Measurements from ENCODE around the gene AUTS2. TPM values are rescaled to one million over a fixed set of nuclear protein-coding genes. Genes with fewer than 3 reads are reported as not detected.
"Not testable (repeated sequence)": the region's sequence is repeated elsewhere in the genome, so short reads cannot be mapped to it uniquely, and the experiment has no call there.

AUTS2 gene
- polyA plus RNA-seq, 10 donors: 54.7 to 101 (median 77.6) TPM

- no peak for DNase-seq
Measured at GRCh38 chr7:70237256-70237655, 639.0 kb downstream of the AUTS2 start.

DNA sequence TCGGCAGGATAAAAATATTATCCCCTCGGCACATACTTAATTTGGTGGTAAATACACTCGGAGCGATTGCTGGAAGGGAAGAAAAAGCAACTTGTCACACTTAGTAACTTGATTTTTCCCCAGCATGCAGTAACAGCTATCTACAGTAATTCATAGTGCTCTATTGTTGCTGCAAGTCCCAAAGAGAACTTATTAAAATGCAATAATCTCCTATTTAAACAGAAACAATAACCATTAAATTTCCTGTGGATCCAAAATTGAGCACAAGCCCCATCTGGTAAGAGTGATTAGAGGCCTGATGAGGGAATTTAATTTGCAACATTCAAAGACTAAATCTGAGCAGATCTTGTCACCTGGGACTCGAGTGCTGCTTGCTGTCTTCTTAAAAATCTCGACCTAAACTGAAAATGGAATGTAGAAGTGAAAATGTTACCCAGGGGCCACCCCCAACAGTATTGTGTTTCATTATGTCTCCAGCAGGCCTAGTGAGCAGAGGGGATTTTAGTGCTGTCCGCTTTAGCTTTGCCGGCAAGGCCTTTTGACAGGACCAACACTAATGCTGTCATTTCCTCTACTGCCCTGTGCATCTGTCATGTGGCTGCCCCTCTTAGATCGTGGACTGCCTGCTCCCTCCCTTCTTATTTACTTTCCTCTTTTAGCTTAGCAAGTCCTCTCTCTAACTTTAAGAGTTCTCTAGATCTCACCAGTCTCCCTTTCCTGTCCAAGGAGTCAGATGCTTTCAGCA, 639.7 kb downstream of the AUTS2 start:
- DNase-seq: peak in 2 of 3 donors; percentile 35 to 62

DNA sequence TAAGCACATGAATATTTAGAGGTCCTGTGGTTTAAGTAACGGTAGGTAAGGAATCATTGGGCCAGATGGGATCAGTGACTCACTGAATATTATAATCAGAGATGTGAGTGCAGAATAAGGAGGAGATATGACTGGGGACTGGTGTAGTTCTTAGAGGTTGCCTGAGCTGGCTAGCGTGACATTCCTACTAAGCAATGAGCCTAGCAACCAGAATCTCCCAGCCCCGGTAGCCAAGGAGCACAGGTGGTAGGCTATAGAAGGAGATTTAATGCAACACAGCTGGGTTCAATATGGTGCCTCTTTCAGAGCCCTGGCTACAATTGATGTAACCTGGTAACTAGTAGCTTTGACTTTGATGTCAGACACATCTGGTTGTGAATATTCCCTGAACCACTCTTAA, 641.6 kb downstream of the AUTS2 start:
- DNase-seq: no peak

GRCh38 chr7:70240873-70241272, 642.6 kb downstream of the AUTS2 start:
- no peak for DNase-seq

- DNase-seq: peak in 1 of 3 donors; percentile 23
Measured at GRCh38 chr7:70241536-70242175, 643.4 kb downstream of the AUTS2 start.

DNA sequence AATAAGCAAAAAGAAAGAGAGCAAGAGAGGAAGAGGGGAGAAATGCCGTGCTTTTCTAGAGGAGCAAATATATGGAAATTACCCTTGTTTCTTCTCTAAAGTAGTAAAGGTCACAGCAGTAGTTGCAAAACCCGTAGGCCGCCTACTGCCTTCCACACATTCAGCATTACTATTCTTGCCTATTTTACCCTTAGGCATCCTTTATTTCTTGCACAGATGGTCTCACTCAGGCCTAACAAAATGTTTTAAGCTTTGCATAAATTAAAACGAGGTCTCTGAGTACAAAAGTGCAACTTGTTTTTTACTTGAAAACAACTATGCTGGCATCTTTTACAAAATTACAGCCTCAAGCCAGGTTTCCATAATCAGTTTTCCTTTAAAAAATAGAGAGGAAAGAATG, 644.6 kb downstream of the AUTS2 start:
- DNase-seq: no peak

DNA sequence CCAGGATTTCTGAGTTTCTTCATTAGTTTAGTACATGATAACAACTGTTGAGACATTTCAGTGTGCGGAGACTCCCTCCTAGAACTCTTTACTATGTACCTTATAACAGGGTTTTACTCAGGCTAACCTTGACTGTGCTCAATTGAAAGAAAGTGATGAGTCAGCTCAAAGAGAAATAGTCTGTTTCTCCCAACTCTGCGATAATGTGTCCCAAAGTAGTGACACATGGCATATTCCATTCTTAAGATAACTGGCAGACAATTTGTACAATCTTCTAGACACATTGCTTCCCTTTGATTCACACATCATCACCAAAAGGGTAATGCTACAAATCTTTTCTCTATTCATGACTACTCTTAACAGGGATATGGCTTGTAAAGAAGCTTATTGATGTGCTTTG, 645.2 kb downstream of the AUTS2 start:
- DNase-seq: no peak

- no peak for DNase-seq
Measured at GRCh38 chr7:70257921-70258320, 659.6 kb downstream of the AUTS2 start.

DNA sequence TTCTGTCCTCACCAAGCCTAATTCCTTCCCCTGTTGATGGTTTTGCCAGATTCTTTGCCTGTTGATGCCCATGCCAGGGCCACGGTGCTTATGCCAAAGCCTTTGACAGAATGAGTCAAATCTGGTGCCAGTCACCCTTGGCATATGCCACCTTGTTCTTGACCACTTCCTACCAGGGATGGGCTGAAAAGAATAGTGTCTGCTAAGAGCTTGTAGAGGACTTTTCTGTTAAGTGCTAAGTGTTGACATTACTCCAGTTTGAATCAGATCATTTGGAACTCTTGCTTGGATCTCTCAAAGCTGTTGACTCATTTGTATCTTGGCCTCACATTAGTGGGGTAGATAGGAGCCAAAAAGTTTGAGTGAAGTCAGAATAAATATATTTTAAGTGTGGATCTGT, 661.2 kb downstream of the AUTS2 start:
- DNase-seq: peak; percentile 56 to 62 (median 61)

DNA sequence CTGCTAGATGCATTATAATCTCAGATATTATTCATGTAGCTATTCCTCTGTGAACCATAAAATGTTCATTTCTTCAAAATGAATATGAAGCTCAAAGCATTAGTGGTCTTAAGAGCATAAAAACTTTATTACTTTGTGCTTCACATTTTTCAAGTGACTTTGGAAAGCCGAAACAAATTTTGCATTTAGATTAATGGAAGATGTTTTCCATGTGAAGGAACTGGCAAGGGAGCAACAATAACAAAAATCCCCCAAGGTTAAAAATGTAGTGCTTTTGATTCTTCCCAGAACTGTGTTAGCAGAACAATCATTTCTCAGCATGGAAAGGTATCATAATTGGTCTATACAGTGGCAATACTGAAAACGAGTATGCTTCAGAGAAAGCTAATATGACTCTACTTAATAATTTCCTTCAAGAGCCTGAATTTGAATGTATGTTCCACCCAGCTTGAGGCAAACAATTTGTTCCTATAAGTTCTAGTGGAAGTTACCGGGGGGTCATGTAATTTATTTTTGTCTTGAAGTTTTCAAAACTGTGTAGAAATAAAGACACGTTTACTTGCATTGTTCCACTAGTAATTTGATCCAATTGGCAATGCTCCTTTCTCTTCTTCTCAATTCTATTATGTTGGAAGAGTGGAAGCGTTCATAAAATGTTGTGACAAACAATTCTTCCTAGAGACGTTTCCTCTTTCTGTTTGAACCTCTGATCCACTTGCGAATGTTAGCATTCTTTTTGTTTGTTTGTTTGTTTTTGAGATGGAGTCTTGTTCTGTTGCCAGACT, 665.4 kb downstream of the AUTS2 start:
- peak in 1 of 3 donors; percentile 36 for DNase-seq

DNA sequence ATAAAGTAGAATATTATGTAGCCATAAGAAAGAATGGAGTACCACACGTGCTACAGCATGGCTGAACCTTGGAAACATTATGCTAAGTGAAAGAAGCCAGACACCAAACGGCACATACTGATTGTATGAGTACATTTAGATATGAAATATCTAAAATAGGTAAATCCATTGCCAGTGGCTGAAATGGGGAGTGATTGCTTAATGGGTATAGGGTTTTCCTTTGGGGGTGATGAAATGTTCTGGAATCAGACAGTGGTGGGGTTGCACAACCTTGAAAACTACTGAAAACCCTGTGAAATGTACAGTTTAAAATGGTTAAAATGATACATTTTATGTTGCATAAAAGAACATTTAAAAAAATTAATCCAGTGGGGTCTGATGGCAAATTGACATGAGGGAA, 667.9 kb downstream of the AUTS2 start:
- DNase-seq: no peak

- no peak for DNase-seq
Measured at GRCh38 chr7:70267381-70268120, 669.3 kb downstream of the AUTS2 start.

- DNase-seq: no peak
Measured at GRCh38 chr7:70268179-70268578, 669.9 kb downstream of the AUTS2 start.

- no peak for DNase-seq
Measured at GRCh38 chr7:70270149-70270548, 671.9 kb downstream of the AUTS2 start.

DNA sequence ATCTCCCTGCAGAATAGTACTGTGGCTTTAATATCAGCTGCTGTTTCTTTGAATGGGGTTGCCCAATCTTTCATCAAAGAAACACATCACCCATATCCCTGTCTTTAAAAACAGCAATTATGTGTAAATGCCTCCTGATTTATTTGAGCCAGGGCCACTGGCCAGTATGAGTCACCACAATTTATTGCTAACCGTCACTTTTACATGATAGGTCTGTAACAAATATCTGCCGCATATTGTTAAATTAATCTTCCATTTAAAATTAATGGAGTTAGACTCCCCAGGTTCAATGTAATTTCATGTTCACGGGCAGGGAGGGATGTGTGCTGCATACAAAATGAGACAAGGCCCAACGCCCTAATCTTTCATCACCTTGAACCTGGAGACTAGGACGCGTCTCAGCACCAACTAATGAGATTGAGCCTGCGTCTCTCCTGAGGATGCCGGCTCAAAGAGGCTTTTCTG, 673.4 kb downstream of the AUTS2 start:
- no peak for DNase-seq

GRCh38 chr7:70275570-70275969, 677.3 kb downstream of the AUTS2 start:
- DNase-seq: not testable (repeated sequence)

DNA sequence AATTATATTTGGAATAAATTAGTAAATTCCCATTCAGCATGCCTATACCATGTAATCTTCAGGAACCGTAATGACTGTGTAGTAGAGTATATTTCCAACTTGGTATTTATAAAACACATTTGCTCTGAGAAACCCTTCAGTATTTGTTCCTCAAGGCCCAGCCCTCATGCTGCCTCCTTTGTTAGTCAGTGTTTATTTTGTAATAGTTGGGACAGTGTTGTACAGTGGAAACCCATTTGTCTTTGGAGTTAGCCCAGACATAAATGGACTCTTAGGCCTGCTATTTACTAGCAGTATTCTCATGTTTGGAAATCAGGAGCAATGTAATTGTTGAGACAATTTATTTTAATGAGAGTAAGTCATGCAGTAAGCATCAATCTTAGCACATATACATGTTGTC, 686.9 kb downstream of the AUTS2 start:
- DNase-seq: no peak

- DNase-seq: no peak
Measured at GRCh38 chr7:70285854-70286253, 687.6 kb downstream of the AUTS2 start.

DNA sequence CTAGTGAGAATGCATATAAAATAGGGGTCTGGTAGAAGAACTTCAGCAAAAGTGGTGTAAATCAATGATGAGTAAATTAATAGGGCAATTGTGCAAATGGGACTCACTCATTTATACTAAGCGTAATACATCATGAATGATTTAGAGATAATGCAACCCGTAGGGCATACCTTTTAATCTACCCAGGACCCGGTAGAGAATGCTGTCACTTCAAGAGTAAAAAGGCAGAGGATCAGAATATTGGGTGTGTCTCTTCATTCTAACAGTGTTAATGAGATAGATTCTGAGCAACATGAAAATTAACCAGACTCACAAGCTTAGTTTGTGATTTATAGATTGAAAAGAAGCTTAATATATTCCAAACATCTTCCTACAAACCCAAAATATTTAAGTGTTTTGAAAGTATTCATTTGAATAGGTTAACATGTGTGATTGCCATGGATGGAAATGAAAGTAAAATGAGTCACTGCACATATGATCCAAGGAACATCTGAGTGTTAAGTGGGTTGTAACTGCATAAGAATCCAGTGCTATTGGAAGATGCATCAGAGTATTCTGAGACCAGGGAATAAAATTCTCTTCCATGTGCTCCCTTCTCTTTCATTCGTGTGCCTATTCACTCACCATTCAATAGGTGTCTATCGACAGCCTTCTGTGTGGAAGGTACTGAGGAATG, 690.6 kb downstream of the AUTS2 start:
- peak; percentile 37 to 52 (median 50) for DNase-seq

- no peak for DNase-seq
Measured at GRCh38 chr7:70292716-70293115, 694.4 kb downstream of the AUTS2 start.

DNA sequence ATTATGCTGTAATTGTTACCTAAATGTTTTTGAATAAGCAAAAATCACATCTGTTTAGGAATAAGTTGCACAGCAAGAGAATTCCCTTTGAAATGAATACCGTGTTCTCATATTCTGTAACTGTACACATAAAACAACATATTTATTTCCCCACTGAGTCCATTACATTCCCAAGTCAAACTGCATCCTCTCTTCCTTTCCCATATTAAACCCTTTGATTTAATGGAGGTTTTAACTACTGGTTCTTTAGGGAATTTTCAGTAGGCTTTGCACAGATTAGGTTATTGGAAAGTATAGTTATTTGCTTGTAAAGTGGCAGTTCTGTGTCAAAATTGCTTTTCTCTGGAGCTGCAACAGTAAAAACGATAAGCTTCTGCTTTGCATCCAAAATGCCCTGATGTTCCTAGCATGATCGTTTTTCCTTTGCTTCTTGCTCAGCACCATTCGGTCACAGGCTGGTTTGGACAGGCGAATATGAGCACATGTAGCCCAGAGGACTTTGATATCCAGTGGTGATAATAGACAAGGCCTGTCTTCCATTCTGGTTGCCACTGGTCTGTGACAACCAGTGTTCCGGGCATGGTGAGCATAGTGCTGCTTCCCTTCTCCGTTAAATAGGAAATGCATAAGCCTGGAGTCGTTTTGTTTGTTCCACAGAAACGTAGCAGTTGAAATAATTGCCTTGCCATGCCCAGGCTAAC, 696.1 kb downstream of the AUTS2 start:
- DNase-seq: no peak
